ENCODE data around the gene MYMX. TPM values are rescaled to one million over a fixed set of nuclear protein-coding genes. Genes with fewer than 3 reads are reported as not detected.

The MYMX gene
- polyA plus RNA-seq, 1 donor from 2014 or later = not detected

GRCh38 chr6:44202972-44203750 is 13.6 kb upstream of the MYMX start:
- Histone ChIP-seq H3K27me3 (ENCODE audit: insufficient read depth, low read depth, low read length) (no peaks in the 10 kb centered on the region), H3K9ac (ENCODE audit: low read length) (no peak overlapping the region), H3K36me3 (ENCODE audit: insufficient read depth, low read length) (no peaks in the 10 kb centered on the region), H3K79me2 (replicated peaks; ENCODE audit: insufficient read depth, low read length) (no peaks in the 10 kb centered on the region), H4K20me1 (ENCODE audit: insufficient read depth) (no peaks in the 10 kb centered on the region), H3K9me2 (ENCODE audit: insufficient read depth, low read length) (no peaks in the 10 kb centered on the region), H3K27ac (ENCODE audit: low read length) (no peak overlapping the region), H3K4me3 (ENCODE audit: low read length) (no peak overlapping the region), H3F3A (ENCODE audit: insufficient read depth, low read length, poor library complexity, severe bottlenecking) (no peaks in the 10 kb centered on the region), H3K4me2 (ENCODE audit: low read length) (no peak overlapping the region), H3K9me3 (ENCODE audit: low read length) (no peaks in the 10 kb centered on the region), H2AFZ (ENCODE audit: low read depth, low read length) (no peak overlapping the region)
- TF ChIP-seq RAD21 (conservative IDR thresholded peaks at IDR 0.05) = no peak
- TF ChIP-seq CTCF (IDR thresholded peaks at IDR 0.05; ENCODE audit: poor library complexity, severe bottlenecking) = no peak
- no peak for TF ChIP-seq EZH2 (IDR thresholded peaks at IDR 0.05; ENCODE audit: borderline replicate concordance, insufficient read depth, low read length, poor library complexity, severe bottlenecking)
- no peak for TF ChIP-seq POLR2AphosphoS5 (IDR thresholded peaks at IDR 0.05)
- TF ChIP-seq, protein P1, sequence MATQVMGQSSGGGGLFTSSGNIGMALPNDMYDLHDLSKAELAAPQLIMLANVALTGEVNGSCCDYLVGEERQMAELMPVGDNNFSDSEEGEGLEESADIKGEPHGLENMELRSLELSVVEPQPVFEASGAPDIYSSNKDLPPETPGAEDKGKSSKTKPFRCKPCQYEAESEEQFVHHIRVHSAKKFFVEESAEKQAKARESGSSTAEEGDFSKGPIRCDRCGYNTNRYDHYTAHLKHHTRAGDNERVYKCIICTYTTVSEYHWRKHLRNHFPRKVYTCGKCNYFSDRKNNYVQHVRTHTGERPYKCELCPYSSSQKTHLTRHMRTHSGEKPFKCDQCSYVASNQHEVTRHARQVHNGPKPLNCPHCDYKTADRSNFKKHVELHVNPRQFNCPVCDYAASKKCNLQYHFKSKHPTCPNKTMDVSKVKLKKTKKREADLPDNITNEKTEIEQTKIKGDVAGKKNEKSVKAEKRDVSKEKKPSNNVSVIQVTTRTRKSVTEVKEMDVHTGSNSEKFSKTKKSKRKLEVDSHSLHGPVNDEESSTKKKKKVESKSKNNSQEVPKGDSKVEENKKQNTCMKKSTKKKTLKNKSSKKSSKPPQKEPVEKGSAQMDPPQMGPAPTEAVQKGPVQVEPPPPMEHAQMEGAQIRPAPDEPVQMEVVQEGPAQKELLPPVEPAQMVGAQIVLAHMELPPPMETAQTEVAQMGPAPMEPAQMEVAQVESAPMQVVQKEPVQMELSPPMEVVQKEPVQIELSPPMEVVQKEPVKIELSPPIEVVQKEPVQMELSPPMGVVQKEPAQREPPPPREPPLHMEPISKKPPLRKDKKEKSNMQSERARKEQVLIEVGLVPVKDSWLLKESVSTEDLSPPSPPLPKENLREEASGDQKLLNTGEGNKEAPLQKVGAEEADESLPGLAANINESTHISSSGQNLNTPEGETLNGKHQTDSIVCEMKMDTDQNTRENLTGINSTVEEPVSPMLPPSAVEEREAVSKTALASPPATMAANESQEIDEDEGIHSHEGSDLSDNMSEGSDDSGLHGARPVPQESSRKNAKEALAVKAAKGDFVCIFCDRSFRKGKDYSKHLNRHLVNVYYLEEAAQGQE (IDR thresholded peaks at IDR 0.05; ENCODE audit: borderline replicate concordance) = no peak
- TF ChIP-seq MXI1 (conservative IDR thresholded peaks at IDR 0.05; ENCODE audit: poor library complexity, severe bottlenecking) = no peak
- TF ChIP-seq SMC3 (conservative IDR thresholded peaks at IDR 0.05; ENCODE audit: poor library complexity) = no peak
- no peak for TF ChIP-seq TAF1 (IDR thresholded peaks at IDR 0.05; ENCODE audit: low read depth)

DNA sequence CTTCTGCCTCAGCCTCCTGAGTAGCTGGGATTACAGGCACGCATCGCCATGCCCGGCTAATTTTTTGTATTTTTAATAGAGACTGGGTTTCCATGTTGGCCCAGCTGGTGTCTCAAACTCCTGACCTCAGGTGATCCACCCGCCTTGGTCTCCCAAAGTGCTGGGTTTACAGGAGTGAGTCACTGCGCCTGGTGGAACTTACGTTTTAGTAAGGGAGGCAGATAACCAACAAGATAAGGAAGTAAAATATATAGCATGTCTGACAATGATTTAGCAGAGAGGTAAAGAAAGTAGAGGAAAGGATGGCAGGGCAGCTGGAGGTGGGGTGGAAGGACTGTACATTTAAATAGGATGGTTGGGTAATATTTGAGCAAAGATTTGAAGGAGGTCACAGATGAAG is 12.8 kb upstream of the MYMX start:
- Histone ChIP-seq H3F3A (ENCODE audit: insufficient read depth, low read length, poor library complexity, severe bottlenecking) (no peaks in the 10 kb centered on the region), H3K79me2 (replicated peaks; ENCODE audit: insufficient read depth, low read length) (no peaks in the 10 kb centered on the region), H3K27me3 (ENCODE audit: insufficient read depth, low read depth, low read length) (no peaks in the 10 kb centered on the region), H3K27ac (ENCODE audit: low read length) (no peak overlapping the region), H3K36me3 (ENCODE audit: insufficient read depth, low read length) (no peaks in the 10 kb centered on the region), H2AFZ (ENCODE audit: low read depth, low read length) (no peak overlapping the region), H4K20me1 (ENCODE audit: insufficient read depth) (no peaks in the 10 kb centered on the region), H3K4me2 (ENCODE audit: low read length) (no peak overlapping the region), H3K9me2 (ENCODE audit: insufficient read depth, low read length) (no peaks in the 10 kb centered on the region), H3K9ac (ENCODE audit: low read length) (no peak overlapping the region), H3K4me3 (ENCODE audit: low read length) (no peak overlapping the region), H3K9me3 (ENCODE audit: low read length) (no peaks in the 10 kb centered on the region)
- TF ChIP-seq EP300 (conservative IDR thresholded peaks at IDR 0.05; ENCODE audit: poor library complexity, severe bottlenecking) (no peak), EZH2 (IDR thresholded peaks at IDR 0.05; ENCODE audit: borderline replicate concordance, insufficient read depth, low read length, poor library complexity, severe bottlenecking) (no peak), TAF1 (IDR thresholded peaks at IDR 0.05; ENCODE audit: low read depth) (no peak), CTCF (IDR thresholded peaks at IDR 0.05; ENCODE audit: poor library complexity, severe bottlenecking) (no peak), SMC3 (conservative IDR thresholded peaks at IDR 0.05; ENCODE audit: poor library complexity) (no peak), POLR2AphosphoS5 (IDR thresholded peaks at IDR 0.05) (no peak), MXI1 (conservative IDR thresholded peaks at IDR 0.05; ENCODE audit: poor library complexity, severe bottlenecking) (no peak), RAD21 (conservative IDR thresholded peaks at IDR 0.05) (no peak)
- TF ChIP-seq, protein P1 (IDR thresholded peaks at IDR 0.05; ENCODE audit: borderline replicate concordance) = no peak

Data from neural cell (in vitro differentiated cells).